BJ (cell line): ENCODE data around the gene MISP3. TPM values are rescaled to one million over a fixed set of nuclear protein-coding genes. Genes with fewer than 3 reads are reported as not detected.

Source experiments
- CTCF ChIA-PET: fragments of 350-600 bp; formaldehyde crosslinking; extraction: SDS; loops from one replicate; lab custom pipeline; 2021; ENCODE audit warnings: antibody characterized with exemption, inconsistent platforms; lab: Yijun Ruan, JAX
- POLR2A ChIA-PET: fragments of 300-600 bp; sonication (Branson Sonifier 250); formaldehyde crosslinking; extraction: SDS; loops from one replicate; lab custom pipeline; 2021; ENCODE audit warnings: antibody characterized with exemption; lab: Charles Lee
- DNase-seq: peaks from one replicate; pipeline ENCODE4 v3.0.0-alpha.2; 2011; ENCODE audit warnings: low read depth
- H3K27me3 ChIP-seq: 2 replicates; pipeline ENCODE4 v1.6.0; 2011; ENCODE audit warnings: low read length; ENCODE audit not compliant: control insufficient read depth, insufficient read depth
- H3K36me3 ChIP-seq: 2 replicates; pipeline ENCODE4 v1.5.1; 2011; ENCODE audit warnings: low read length; ENCODE audit not compliant: control insufficient read depth, insufficient read depth
- H3K4me3 ChIP-seq: 2 replicates; pipeline ENCODE4 v1.5.1; 2011; ENCODE audit warnings: low read depth, mild to moderate bottlenecking, control low read depth, low read length
- CTCF ChIP-seq: IDR thresholded peaks from 2 replicates; pipeline ENCODE4 v1.5.1; 2011; ENCODE audit warnings: low read depth, mild to moderate bottlenecking, control low read depth, inconsistent platforms, low read length, moderate library complexity; ENCODE audit not compliant: insufficient read depth
- polyA plus RNA-seq: library from polyadenylated mRNA; depleted of rRNA; stranded (reverse); fragments of >200 nt; gene quantifications from 2 replicates; pipeline ENCODE4 v1.2.3, GENCODE V29; 2011; rRNA removed

The MISP3 gene
- polyA plus RNA-seq, 1 experiment: 0.58 TPM

DNA sequence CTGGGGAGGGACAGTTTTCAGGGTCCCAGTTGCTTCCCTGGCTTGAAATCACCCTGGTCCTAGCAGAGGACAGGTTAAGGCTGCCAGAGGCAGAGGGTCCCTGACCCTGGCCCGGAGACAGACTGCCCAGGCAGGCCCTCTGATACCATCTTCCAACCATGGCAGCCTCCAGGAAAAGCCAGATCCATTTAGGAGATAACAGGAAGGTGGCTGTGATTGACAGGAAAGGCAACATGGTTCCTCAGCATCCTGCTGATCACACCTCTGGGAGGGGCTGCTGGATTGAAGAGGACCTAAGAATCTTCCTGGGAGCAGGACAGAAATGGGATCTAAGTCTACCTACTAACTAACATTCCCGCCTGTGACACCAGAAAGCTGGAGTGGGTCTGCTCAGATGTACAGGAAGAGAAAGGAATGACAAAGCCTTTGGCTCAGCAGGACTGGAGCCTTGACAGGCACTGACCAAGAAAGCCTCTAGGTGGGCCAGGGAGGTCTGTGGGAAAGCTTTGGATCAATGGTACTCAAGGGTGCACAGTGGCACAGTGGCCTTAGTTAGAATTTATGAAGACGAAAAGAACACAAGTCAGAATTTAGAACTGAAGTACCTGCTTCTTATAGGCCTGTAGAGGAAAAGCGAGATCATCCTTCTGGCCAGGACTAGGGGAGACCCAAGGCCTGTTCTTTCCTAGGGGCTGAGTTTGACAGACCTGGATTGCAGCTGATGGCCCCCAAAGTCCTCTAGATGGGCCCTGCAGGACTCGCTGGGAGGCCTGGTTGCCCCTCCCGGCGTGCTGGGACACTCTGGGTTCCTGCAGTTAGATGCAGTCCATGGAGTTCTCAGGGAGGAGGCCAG is 47.3 kb downstream of the MISP3 start:
- Histone ChIP-seq H3K36me3 (no peaks in the 10 kb centered on the region), H3K27me3 (no peaks in the 10 kb centered on the region), H3K4me3 (no peak overlapping the region)
- no peak for DNase-seq
- ChIA-PET CTCF (interaction anchor here (1.3 kb wide), 1 partner anchor 17 kb away, joined by 4 read pairs; the partner anchor contains the start of gene ASF1B), POLR2A (no interaction called here)
- no peak for TF ChIP-seq CTCF

GRCh38 chr19:14120497-14120780 is 47.9 kb downstream of the MISP3 start:
- no peaks in the 10 kb centered on the region for H3K36me3 ChIP-seq
- CTCF ChIA-PET: no interaction called here
- DNase-seq: no peak
- TF ChIP-seq CTCF: no peak
- H3K27me3 ChIP-seq: no peaks in the 10 kb centered on the region
- POLR2A ChIA-PET: no interaction called here
- no peak overlapping the region for H3K4me3 ChIP-seq

DNA sequence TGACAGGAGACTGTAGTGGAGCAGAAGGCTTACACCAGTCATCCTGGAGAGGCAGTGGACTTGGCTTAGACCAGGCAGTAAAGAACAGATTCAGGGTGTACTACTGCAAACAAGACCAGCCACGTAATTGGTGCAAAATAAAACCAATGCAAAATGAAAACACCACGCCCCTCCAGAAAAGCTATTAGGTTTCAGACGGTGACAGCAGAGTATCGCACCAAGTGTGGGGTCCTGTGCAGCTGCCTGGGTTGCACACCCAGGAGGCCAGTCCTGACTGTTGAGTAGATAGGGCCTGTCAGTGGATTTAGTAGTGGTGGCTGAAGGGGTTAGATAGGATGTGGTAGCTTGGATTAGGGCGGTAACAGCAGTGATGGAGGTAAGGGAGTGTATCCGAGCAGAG is 50.3 kb downstream of the MISP3 start:
- DNase-seq: no peak
- TF ChIP-seq CTCF: no peak
- Histone ChIP-seq H3K36me3 (no peaks in the 10 kb centered on the region), H3K27me3 (no peaks in the 10 kb centered on the region), H3K4me3 (no peak overlapping the region)
- ChIA-PET CTCF (interaction anchor here (1.4 kb wide), 1 partner anchor 51 kb away, joined by 3 read pairs; the partner anchor contains the start of gene MISP3), POLR2A (no interaction called here)

Other genes starting within 250 kb of the MISP3 start
- 0.20 and 0.55 TPM in 2 replicates for gene NANOS3, start 195.7 kb upstream of the MISP3 start, polyA plus RNA-seq
- gene BRME1, start 166.7 kb upstream of the MISP3 start, polyA plus RNA-seq: 0.38 and 0.94 TPM in 2 replicates
- gene CC2D1A, start 166.6 kb upstream of the MISP3 start, polyA plus RNA-seq: 8.0 and 13.1 TPM in 2 replicates
- gene PODNL1, start 134.4 kb upstream of the MISP3 start, polyA plus RNA-seq: 12.5 and 18.6 TPM in 2 replicates
- 11.0 and 20.0 TPM in 2 replicates for gene DCAF15, start 120.3 kb upstream of the MISP3 start, polyA plus RNA-seq
- 0.37 and 0.78 TPM in 2 replicates for gene RFX1, start 66.5 kb upstream of the MISP3 start, polyA plus RNA-seq
- not detected in 2 replicates for gene RLN3, start 44.6 kb upstream of the MISP3 start, polyA plus RNA-seq
- gene IL27RA, start 41.0 kb upstream of the MISP3 start, polyA plus RNA-seq: 4.4 and 6.6 TPM in 2 replicates
- 0.15 and 0.17 TPM in 2 replicates for gene PALM3, start 10.7 kb upstream of the MISP3 start, polyA plus RNA-seq
- not detected in 2 replicates for gene C19orf67, start 13.0 kb downstream of the MISP3 start, polyA plus RNA-seq
- gene SAMD1, start 18.0 kb downstream of the MISP3 start, polyA plus RNA-seq: 7.4 and 9.2 TPM in 2 replicates
- gene PRKACA, start 45.0 kb downstream of the MISP3 start, polyA plus RNA-seq: 15.6 and 35.4 TPM in 2 replicates
- gene ASF1B, start 63.8 kb downstream of the MISP3 start, polyA plus RNA-seq: 8.2 and 11.1 TPM in 2 replicates
- gene ADGRL1, start 133.4 kb downstream of the MISP3 start, polyA plus RNA-seq: 1.6 and 4.0 TPM in 2 replicates